Endothelial cell of umbilical vein (primary cell): ENCODE results near the gene HPSE2.

Experiments used
- CTCF ChIP-seq, 2 donors: IDR thresholded peaks; 1 replicate in 1 of 2; 2 replicates in 1 of 2; pipeline ENCODE4 v1.5.1; 2011; ENCODE audit warnings: low read length in 2 of 2, mild to moderate bottlenecking in 2 of 2, moderate library complexity in 2 of 2, control low read depth in 1 of 2, inconsistent platforms in 1 of 2, low read depth in 1 of 2; ENCODE audit not compliant: insufficient read depth in 1 of 2; ENCODE audit errors: extremely low read depth in 1 of 2
- EZH2 ChIP-seq: IDR thresholded peaks from 2 replicates; pipeline ENCODE4 v1.6.1; 2012; ENCODE audit warnings: borderline replicate concordance, low read depth, mild to moderate bottlenecking, moderate library complexity, low read length, inconsistent platforms; ENCODE audit not compliant: severe bottlenecking
- JUN ChIP-seq: IDR thresholded peaks from 2 replicates; pipeline ENCODE4 v1.6.1; 2011; ENCODE audit warnings: borderline replicate concordance, low read depth; ENCODE audit not compliant: insufficient read length, insufficient read depth
- MYC ChIP-seq: IDR thresholded peaks from one replicate; pipeline ENCODE4 v1.6.1; 2011; ENCODE audit warnings: mild to moderate bottlenecking, low read depth, low read length
- POLR2A ChIP-seq: IDR thresholded peaks from 2 replicates; pipeline ENCODE4 v1.6.1; 2012; ENCODE audit warnings: low read depth, mild to moderate bottlenecking, control low read depth, low read length
- POLR2AphosphoS5 ChIP-seq: IDR thresholded peaks from 2 replicates; pipeline ENCODE4 v1.6.1; 2012; ENCODE audit warnings: low read depth, mild to moderate bottlenecking, control low read depth, low read length, moderate library complexity; ENCODE audit not compliant: insufficient read depth

DNA sequence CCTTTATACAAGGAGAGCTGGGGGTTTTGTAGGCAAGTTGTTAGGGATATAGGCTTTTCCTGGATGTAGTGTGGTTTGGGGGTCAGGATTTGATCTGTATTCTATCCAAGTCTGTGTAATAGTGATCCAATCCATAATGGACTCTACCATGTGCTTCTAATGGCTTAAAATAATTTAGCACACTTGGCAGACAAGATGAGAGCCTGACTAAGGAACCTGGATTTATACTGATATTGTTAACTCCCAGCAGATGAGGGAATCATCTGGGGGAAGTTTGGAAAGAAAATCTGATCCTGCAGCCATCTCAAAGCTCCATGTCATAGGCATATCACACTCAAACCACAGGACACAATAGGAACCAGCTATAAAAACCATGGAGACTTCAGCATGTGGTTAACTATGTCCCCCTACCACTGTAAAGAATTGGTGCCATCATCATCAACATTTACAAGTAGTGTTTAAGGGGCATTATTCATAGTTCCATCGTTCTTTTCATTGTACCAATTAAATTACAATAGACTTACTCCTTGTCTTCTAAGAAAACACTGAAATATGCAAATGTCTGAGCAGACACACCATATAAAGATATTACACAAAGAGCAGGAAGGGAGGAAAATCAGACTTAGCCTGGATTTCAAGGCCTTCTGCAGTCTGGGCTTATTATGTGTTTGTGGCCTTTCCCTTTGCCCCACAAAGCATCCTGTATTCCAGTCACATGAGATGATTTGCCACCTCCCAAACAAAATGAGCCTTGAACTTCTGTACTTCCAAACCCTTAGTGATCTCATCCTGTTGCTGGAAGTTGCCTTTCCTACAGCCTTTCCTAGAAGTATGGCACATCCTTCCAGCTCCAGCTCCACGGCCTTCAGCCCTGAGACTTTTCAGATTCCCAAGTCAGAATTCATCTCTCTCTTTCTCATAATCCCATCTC, 766.4 kb downstream of the HPSE2 start:
- TF ChIP-seq POLR2AphosphoS5 (no peak), CTCF (IDR thresholded peaks at IDR 0.05; ENCODE audit: extremely low read depth in 1 of 2, insufficient read depth in 1 of 2, low read depth in 1 of 2, low read length in 2 of 2) (no peak), MYC (no peak), EZH2 (no peak), POLR2A (no peak), JUN (no peak)
